ENCODE measurements around the gene TRIP12. TPM values are rescaled to one million over a fixed set of nuclear protein-coding genes. Genes with fewer than 3 reads are reported as not detected.

Gene TRIP12
- total RNA-seq, 1 experiment from 2014 or later, result 175 TPM

- Histone ChIP-seq H3K4me1 (ENCODE audit: control insufficient read depth in 1 of 2, insufficient read depth in 2 of 2, low read length in 2 of 2) (peaks cover 8 to 10% of the 10 kb centered on the region in 2 experiments; a peak in 2 of 4 replicates), H2AFZ (ENCODE audit: low read depth, low read length, poor library complexity, severe bottlenecking) (no peak overlapping the region), H3K9me2 (ENCODE audit: insufficient read depth) (no peaks in the 10 kb centered on the region), H3K36me3 (ENCODE audit: control insufficient read depth in 1 of 2, insufficient read depth in 2 of 2, low read length in 2 of 2) (peaks cover 0 to 7% of the 10 kb centered on the region in 2 experiments; a peak in 1 of 4 replicates), H3K27ac (ENCODE audit: low read depth, low read length) (no peak overlapping the region), H3K4me3 (replicated peaks in 1 of 2; ENCODE audit: low read depth in 1 of 2, low read length in 2 of 2) (no peak overlapping the region), H3K9ac (ENCODE audit: low read length) (no peak overlapping the region), H4K20me1 (ENCODE audit: insufficient read depth) (peaks cover 16% of the 10 kb centered on the region; the same call in 1 of the 2 replicates), H3K9me3 (ENCODE audit: control insufficient read depth in 1 of 2, insufficient read depth in 1 of 2, low read depth in 1 of 2, low read length in 2 of 2) (no peaks in the 10 kb centered on the region), H3K79me2 (ENCODE audit: insufficient read depth, low read length) (peaks cover 98% of the 10 kb centered on the region), H3K4me2 (ENCODE audit: low read length) (no peak overlapping the region), H3K27me3 (ENCODE audit: insufficient read depth, low read length) (no peaks in the 10 kb centered on the region)
- ChIA-PET CTCF (no interaction called here), RAD21 (ENCODE audit: low non-redundant PET in 1 of 2, low total read pairs in 2 of 2, uncharacterized antibody in 2 of 2, unreplicated experiment in 2 of 2) (no interaction called here), POLR2A (no interaction called here)
- no peak for TF ChIP-seq FOSL1 (IDR thresholded peaks at IDR 0.05; ENCODE audit: low read depth)
- no peak for TF ChIP-seq CTCF (IDR thresholded peaks at IDR 0.05 in 2 of 3, conservative IDR thresholded peaks at IDR 0.05 in 1 of 3; ENCODE audit: borderline replicate concordance in 1 of 3, insufficient read depth in 1 of 3, low read depth in 2 of 3, low read length in 2 of 3)
- no peak for TF ChIP-seq CBX3 (IDR thresholded peaks at IDR 0.05; ENCODE audit: low read depth)
- TF ChIP-seq YY1 (IDR thresholded peaks at IDR 0.05; ENCODE audit: extremely low read depth, insufficient replicate concordance, low read depth, low read length), result no peak
- TF ChIP-seq REST (IDR thresholded peaks at IDR 0.05; ENCODE audit: low read depth), result no peak
- TF ChIP-seq EZH2phosphoT487 (IDR thresholded peaks at IDR 0.05; ENCODE audit: borderline replicate concordance), result no peak
- no peak for TF ChIP-seq POLR2AphosphoS5 (IDR thresholded peaks at IDR 0.05; ENCODE audit: low read depth, low read length)
- no peak for TF ChIP-seq CEBPB (IDR thresholded peaks at IDR 0.05; ENCODE audit: low read depth)
- TF ChIP-seq RAD21 (IDR thresholded peaks at IDR 0.05; ENCODE audit: low read depth), result no peak
- no peak for TF ChIP-seq SRF (IDR thresholded peaks at IDR 0.05; ENCODE audit: low read depth)
- no TSS peak for BruUV-seq (replicated peaks)
- DNase-seq (ENCODE audit: low read depth, low spot score), result no peak
- intact Hi-C loops (cut with micrococcal nuclease), result no loop called here
- ATAC-seq, result no peak
Measured at GRCh38 chr2:229914171-229914570, 7.6 kb downstream of the TRIP12 start.
